SK-N-SH (cell line): ENCODE measurements around the gene AKT1. TPM values are rescaled to one million over a fixed set of nuclear protein-coding genes. Genes with fewer than 3 reads are reported as not detected.

Source experiments
- CTCF ChIA-PET: fragments of 300-600, 350-600 bp; formaldehyde crosslinking; extraction: SDS; loops from one replicate; lab custom pipeline; 2021; lab: Yijun Ruan, JAX
- POLR2A ChIA-PET: fragments of 350-600 bp; sonication (Branson Sonifier 250); formaldehyde crosslinking; extraction: SDS; loops from one replicate; lab custom pipeline; 2020; ENCODE audit warnings: antibody characterized with exemption, inconsistent platforms; lab: Yijun Ruan, JAX
- DNase-seq: peaks from one replicate; pipeline ENCODE4 v3.0.0; 2012
- H2AFZ ChIP-seq: fragments of 200-600 bp; sonication (generic); 2 replicates; pipeline ENCODE4 v1.8.1; 2016; ENCODE audit warnings: antibody characterized with exemption, mild to moderate bottlenecking, low read depth
- H3F3A ChIP-seq: fragments of 200-600 bp; sonication (generic); replicated peaks from 2 replicates; pipeline ENCODE3; 2016; ENCODE audit warnings: antibody characterized with exemption, mild to moderate bottlenecking; ENCODE audit not compliant: insufficient read depth
- H3K27ac ChIP-seq, 2 experiments: fragments of 200-500 bp in 1 of 2; fragments of 200-600 bp in 1 of 2; sonication (Bioruptor generic) in 1 of 2; sonication (generic), shearing (Covaris generic) in 1 of 2; 2 replicates each; pipeline versions ENCODE4 v1.5.1 to v1.6.1; 2014 to 2016; ENCODE audit warnings: low read depth in 2 of 2, inconsistent platforms in 1 of 2, low read length in 1 of 2, mild to moderate bottlenecking in 1 of 2, mixed read lengths in 1 of 2
- H3K27me3 ChIP-seq: fragments of 200-600 bp; sonication (generic), shearing (Covaris generic); 2 replicates; pipeline ENCODE4 v1.6.1; 2016; ENCODE audit warnings: mixed run types; ENCODE audit not compliant: insufficient read depth
- H3K36me3 ChIP-seq, 2 experiments: fragments of 200-500 bp in 1 of 2; fragments of 200-600 bp in 1 of 2; sonication (Bioruptor generic) in 1 of 2; sonication (generic) in 1 of 2; replicated peaks in 1 of 2; 2 replicates each; pipeline versions ENCODE3 to v1.5.1; 2014 to 2016; ENCODE audit warnings: low read length in 1 of 2, mild to moderate bottlenecking in 1 of 2; ENCODE audit not compliant: insufficient read depth in 2 of 2, control insufficient read depth in 1 of 2
- H3K4me1 ChIP-seq, 2 experiments: fragments of 200-500 bp in 1 of 2; fragments of 200-600 bp in 1 of 2; sonication (Bioruptor generic) in 1 of 2; sonication (generic), shearing (Covaris generic) in 1 of 2; 2 replicates each; pipeline versions ENCODE4 v1.5.1 to v1.6.1; 2014 to 2016; ENCODE audit warnings: low read depth in 1 of 2, low read length in 1 of 2, mixed run types in 1 of 2; ENCODE audit not compliant: insufficient read depth in 2 of 2, control insufficient read depth in 1 of 2
- H3K4me2 ChIP-seq: fragments of 200-600 bp; sonication (generic), shearing (Covaris generic); 2 replicates; pipeline ENCODE4 v1.6.1; 2017; ENCODE audit warnings: mixed run types
- H3K4me3 ChIP-seq, 2 experiments: fragments of 200-500 bp in 1 of 2; fragments of 200-600 bp in 1 of 2; sonication (Bioruptor generic) in 1 of 2; sonication (generic), shearing (Covaris generic) in 1 of 2; 2 replicates each; pipeline versions ENCODE4 v1.5.1 to v1.8.1; 2014 to 2016; ENCODE audit warnings: low read depth in 2 of 2, inconsistent platforms in 1 of 2, low read length in 1 of 2, mild to moderate bottlenecking in 1 of 2, mixed read lengths in 1 of 2, moderate library complexity in 1 of 2
- H3K79me2 ChIP-seq: fragments of 200-600 bp; sonication (generic); 2 replicates; pipeline ENCODE4 v1.8.1; 2017; ENCODE audit warnings: mild to moderate bottlenecking; ENCODE audit not compliant: insufficient read depth
- H3K9ac ChIP-seq: fragments of 200-600 bp; sonication (generic); 2 replicates; pipeline ENCODE4 v1.6.1; 2017; ENCODE audit warnings: mixed run types
- H3K9me2 ChIP-seq: fragments of 200-600 bp; sonication (generic); 2 replicates; pipeline ENCODE4 v1.6.1; 2017; ENCODE audit warnings: mixed run types
- H3K9me3 ChIP-seq: fragments of 200-600 bp; sonication (generic); 2 replicates; pipeline ENCODE4 v1.6.1; 2017; ENCODE audit warnings: mixed run types, mild to moderate bottlenecking, moderate library complexity
- H4K20me1 ChIP-seq: fragments of 200-600 bp; sonication (generic); 2 replicates; pipeline ENCODE4 v1.6.1; 2017; ENCODE audit warnings: mild to moderate bottlenecking, mixed run types; ENCODE audit not compliant: insufficient read depth
- CHD2 ChIP-seq: fragments of 150-350 bp; IDR thresholded peaks from 2 replicates; pipeline ENCODE4 v1.6.1; 2018; ENCODE audit warnings: low read length; ENCODE audit not compliant: partially characterized antibody
- FOSL2 ChIP-seq: IDR thresholded peaks from 2 replicates; pipeline ENCODE4 v1.4.0; 2012; ENCODE audit warnings: low read depth, mild to moderate bottlenecking, moderate library complexity, borderline replicate concordance
- FOXJ3 ChIP-seq: sonication (generic); formaldehyde crosslinking; IDR thresholded peaks from 2 replicates; pipeline ENCODE4 v1.5.1; 2020; ENCODE audit warnings: mild to moderate bottlenecking, missing genetic modification reagents
- IRF3 ChIP-seq: fragments of 150-350 bp; IDR thresholded peaks from 2 replicates; pipeline ENCODE4 v1.6.1; 2016; ENCODE audit warnings: mild to moderate bottlenecking, low read depth, low read length
- JUND ChIP-seq: IDR thresholded peaks from 2 replicates; pipeline ENCODE4 v1.4.0; 2012
- MXI1 ChIP-seq: IDR thresholded peaks from 2 replicates; pipeline ENCODE4 v1.6.1; 2012; ENCODE audit warnings: mild to moderate bottlenecking, low read depth, low read length, improper control_type of control experiment
- NFIC ChIP-seq: IDR thresholded peaks from 2 replicates; pipeline ENCODE4 v1.4.0; 2012; ENCODE audit warnings: borderline replicate concordance
- NRF1 ChIP-seq: IDR thresholded peaks from 2 replicates; pipeline ENCODE4 v1.6.1; 2012; ENCODE audit warnings: low read depth, mild to moderate bottlenecking, low read length
- POLR2AphosphoS5 ChIP-seq: IDR thresholded peaks from 2 replicates; pipeline ENCODE4 v1.6.1; 2012; ENCODE audit warnings: low read depth, low read length
- RAD21 ChIP-seq: IDR thresholded peaks from 2 replicates; pipeline ENCODE4 v1.6.1; 2012; ENCODE audit warnings: mild to moderate bottlenecking, low read length
- RFX5 ChIP-seq: IDR thresholded peaks from 2 replicates; pipeline ENCODE4 v1.6.1; 2012; ENCODE audit warnings: mild to moderate bottlenecking, improper control_type of control experiment, low read length
- SMC3 ChIP-seq: IDR thresholded peaks from 2 replicates; pipeline ENCODE4 v1.6.1; 2012; ENCODE audit warnings: low read depth, low read length, improper control_type of control experiment
- TAF1 ChIP-seq: IDR thresholded peaks from 2 replicates; pipeline ENCODE4 v1.6.1; 2012; ENCODE audit warnings: low read depth, mild to moderate bottlenecking, low read length, moderate library complexity, borderline replicate concordance
- TCF12 ChIP-seq: IDR thresholded peaks from 2 replicates; pipeline ENCODE4 v1.4.0; 2012
- YY1 ChIP-seq: IDR thresholded peaks from 2 replicates; pipeline ENCODE4 v1.4.0; 2012; ENCODE audit warnings: low read depth, mild to moderate bottlenecking
- WGBS: methylation state at CpG from one replicate; pipeline ENCODE4 v1.1.6; 2017; ENCODE audit warnings: low lambda C conversion rate; 5-methylcytosine and 5-hydroxymethylcytosine counted together
- polyA plus RNA-seq, 3 experiments: library from polyadenylated mRNA; depleted of rRNA; stranded (reverse); fragments of >200 nt; gene quantifications; 2 replicates each; pipeline ENCODE4 v1.2.3, GENCODE V29; 2012
- TF ChIP-seq, protein P1 (sequence below): IDR thresholded peaks from 2 replicates; pipeline ENCODE4 v1.4.0; 2012; ENCODE audit warnings: low read depth, borderline replicate concordance
- TF ChIP-seq, protein P2 (sequence below): IDR thresholded peaks from 2 replicates; pipeline ENCODE4 v1.6.1; 2012; ENCODE audit warnings: mild to moderate bottlenecking, low read depth, low read length, moderate library complexity

AKT1 gene
- polyA plus RNA-seq, 1 of the 3 experiments (the other 2 are of a cell fraction) = 198 TPM

GRCh38 chr14:104794099-104794498 is 1.4 kb downstream of the AKT1 start:
- H4K20me1 ChIP-seq = peaks cover 56% of the 10 kb centered on the region
- peak overlapping the region; percentile 100 for H3K4me2 ChIP-seq
- peak; percentile 92 for DNase-seq
- H3K9ac ChIP-seq = peak overlapping the region; percentile 85
- H3K27me3 ChIP-seq = no peaks in the 10 kb centered on the region
- POLR2A ChIA-PET = interaction anchor here (1.1 kb wide), 1 partner anchor 41 kb away, joined by 3 read pairs; the partner anchor contains the start of gene SIVA1
- CTCF ChIA-PET = interaction anchor here (0.7 to 2.2 kb wide), 6 partner anchors 9 to 70 kb away, joined by 3 to 15 read pairs (median 8); partner anchors contain the start of gene ADSS1
- H3K9me2 ChIP-seq = no peaks in the 10 kb centered on the region
- TF ChIP-seq POLR2AphosphoS5 (no peak), MXI1 (peak; percentile 93)
- peak overlapping the region; percentile 79 to 84 for H3K4me3 ChIP-seq
- H3K9me3 ChIP-seq = no peaks in the 10 kb centered on the region
- H3K27ac ChIP-seq = peak overlapping the region; percentile 39 to 58; a peak in 2 of 4 replicates
- peaks cover 4 to 41% of the 10 kb centered on the region in 2 experiments; a peak in 3 of 4 replicates for H3K4me1 ChIP-seq
- H3F3A ChIP-seq = peaks cover 8% of the 10 kb centered on the region
- 18% methylated on average over 11 of the region's 15 CpGs for WGBS
- H3K79me2 ChIP-seq = peaks cover 58% of the 10 kb centered on the region
- H2AFZ ChIP-seq = no peak overlapping the region
- H3K36me3 ChIP-seq = peaks cover 0 to 21% of the 10 kb centered on the region in 2 experiments

DNA sequence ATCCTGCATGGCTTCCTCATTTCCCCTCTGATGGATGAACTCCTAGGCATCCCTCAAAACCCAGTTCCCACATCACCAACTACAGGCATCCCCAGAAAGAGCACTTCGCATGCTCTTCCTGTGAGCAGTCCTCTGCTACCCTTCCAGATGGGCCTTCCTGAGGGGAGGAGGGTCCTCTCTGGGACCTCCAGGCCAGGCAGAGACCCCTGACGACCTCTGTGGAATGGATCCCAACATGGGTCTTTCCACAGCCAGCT is 1.9 kb downstream of the AKT1 start:
- H3K27ac ChIP-seq = peak overlapping the region in 1 of 2 experiments; percentile 39; a peak in 1 of 4 replicates
- no peaks in the 10 kb centered on the region for H3K27me3 ChIP-seq
- H4K20me1 ChIP-seq = peaks cover 61% of the 10 kb centered on the region
- H3K4me2 ChIP-seq = peak overlapping the region; percentile 100
- H3F3A ChIP-seq = peaks cover 4% of the 10 kb centered on the region
- no peak overlapping the region for H2AFZ ChIP-seq
- peak overlapping the region; percentile 79 to 84 for H3K4me3 ChIP-seq
- CTCF ChIA-PET = interaction anchor here (0.7 to 2.2 kb wide), 5 partner anchors 25 to 70 kb away, joined by 3 to 15 read pairs (median 8); partner anchors contain the start of gene ADSS1
- H3K4me1 ChIP-seq = peaks cover 4 to 41% of the 10 kb centered on the region in 2 experiments; a peak in 3 of 4 replicates
- H3K9me3 ChIP-seq = no peaks in the 10 kb centered on the region
- TF ChIP-seq, protein P1, sequence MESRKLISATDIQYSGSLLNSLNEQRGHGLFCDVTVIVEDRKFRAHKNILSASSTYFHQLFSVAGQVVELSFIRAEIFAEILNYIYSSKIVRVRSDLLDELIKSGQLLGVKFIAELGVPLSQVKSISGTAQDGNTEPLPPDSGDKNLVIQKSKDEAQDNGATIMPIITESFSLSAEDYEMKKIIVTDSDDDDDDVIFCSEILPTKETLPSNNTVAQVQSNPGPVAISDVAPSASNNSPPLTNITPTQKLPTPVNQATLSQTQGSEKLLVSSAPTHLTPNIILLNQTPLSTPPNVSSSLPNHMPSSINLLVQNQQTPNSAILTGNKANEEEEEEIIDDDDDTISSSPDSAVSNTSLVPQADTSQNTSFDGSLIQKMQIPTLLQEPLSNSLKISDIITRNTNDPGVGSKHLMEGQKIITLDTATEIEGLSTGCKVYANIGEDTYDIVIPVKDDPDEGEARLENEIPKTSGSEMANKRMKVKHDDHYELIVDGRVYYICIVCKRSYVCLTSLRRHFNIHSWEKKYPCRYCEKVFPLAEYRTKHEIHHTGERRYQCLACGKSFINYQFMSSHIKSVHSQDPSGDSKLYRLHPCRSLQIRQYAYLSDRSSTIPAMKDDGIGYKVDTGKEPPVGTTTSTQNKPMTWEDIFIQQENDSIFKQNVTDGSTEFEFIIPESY = no peak
- TF ChIP-seq, protein P2, sequence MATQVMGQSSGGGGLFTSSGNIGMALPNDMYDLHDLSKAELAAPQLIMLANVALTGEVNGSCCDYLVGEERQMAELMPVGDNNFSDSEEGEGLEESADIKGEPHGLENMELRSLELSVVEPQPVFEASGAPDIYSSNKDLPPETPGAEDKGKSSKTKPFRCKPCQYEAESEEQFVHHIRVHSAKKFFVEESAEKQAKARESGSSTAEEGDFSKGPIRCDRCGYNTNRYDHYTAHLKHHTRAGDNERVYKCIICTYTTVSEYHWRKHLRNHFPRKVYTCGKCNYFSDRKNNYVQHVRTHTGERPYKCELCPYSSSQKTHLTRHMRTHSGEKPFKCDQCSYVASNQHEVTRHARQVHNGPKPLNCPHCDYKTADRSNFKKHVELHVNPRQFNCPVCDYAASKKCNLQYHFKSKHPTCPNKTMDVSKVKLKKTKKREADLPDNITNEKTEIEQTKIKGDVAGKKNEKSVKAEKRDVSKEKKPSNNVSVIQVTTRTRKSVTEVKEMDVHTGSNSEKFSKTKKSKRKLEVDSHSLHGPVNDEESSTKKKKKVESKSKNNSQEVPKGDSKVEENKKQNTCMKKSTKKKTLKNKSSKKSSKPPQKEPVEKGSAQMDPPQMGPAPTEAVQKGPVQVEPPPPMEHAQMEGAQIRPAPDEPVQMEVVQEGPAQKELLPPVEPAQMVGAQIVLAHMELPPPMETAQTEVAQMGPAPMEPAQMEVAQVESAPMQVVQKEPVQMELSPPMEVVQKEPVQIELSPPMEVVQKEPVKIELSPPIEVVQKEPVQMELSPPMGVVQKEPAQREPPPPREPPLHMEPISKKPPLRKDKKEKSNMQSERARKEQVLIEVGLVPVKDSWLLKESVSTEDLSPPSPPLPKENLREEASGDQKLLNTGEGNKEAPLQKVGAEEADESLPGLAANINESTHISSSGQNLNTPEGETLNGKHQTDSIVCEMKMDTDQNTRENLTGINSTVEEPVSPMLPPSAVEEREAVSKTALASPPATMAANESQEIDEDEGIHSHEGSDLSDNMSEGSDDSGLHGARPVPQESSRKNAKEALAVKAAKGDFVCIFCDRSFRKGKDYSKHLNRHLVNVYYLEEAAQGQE = no peak
- no peak for TF ChIP-seq SMC3
- no peak for TF ChIP-seq JUND
- TF ChIP-seq RFX5 = no peak
- TF ChIP-seq IRF3 = no peak
- TF ChIP-seq TAF1 = no peak
- no peak for TF ChIP-seq FOSL2
- TF ChIP-seq FOXJ3 = no peak
- no peak for TF ChIP-seq TCF12
- TF ChIP-seq NFIC = no peak
- TF ChIP-seq RAD21 = no peak
- no peak for TF ChIP-seq NRF1
- TF ChIP-seq YY1 = no peak
- TF ChIP-seq CHD2 = no peak
- H3K9me2 ChIP-seq = no peaks in the 10 kb centered on the region
- H3K36me3 ChIP-seq = peaks cover 0 to 23% of the 10 kb centered on the region in 2 experiments
- 60% methylated on average over 1 of the region's 2 CpGs for WGBS
- H3K9ac ChIP-seq = peak overlapping the region; percentile 85; the same call in 1 of the 2 replicates
- POLR2A ChIA-PET = no interaction called here
- peaks cover 63% of the 10 kb centered on the region for H3K79me2 ChIP-seq
- DNase-seq = no peak
